Hepatocyte (in vitro differentiated cells): ENCODE results near the gene GPR141. TPM values are rescaled to one million over a fixed set of nuclear protein-coding genes. Genes with fewer than 3 reads are reported as not detected.
"Not testable (repeated sequence)": the region's sequence is repeated elsewhere in the genome, so short reads cannot be mapped to it uniquely, and the experiment has no call there.

Source experiments
- DNase-seq: peaks from one replicate; pipeline ENCODE4 v3.0.0-alpha.2; 2016; ENCODE audit warnings: low spot score
- H2AFZ ChIP-seq: fragments of 200-600 bp; sonication (generic); 2 replicates; pipeline ENCODE4 v1.6.0; 2016; ENCODE audit warnings: antibody characterized with exemption, mild to moderate bottlenecking
- H3K27ac ChIP-seq: fragments of 200-600 bp; sonication (generic); 2 replicates; pipeline ENCODE4 v1.5.1; 2016; ENCODE audit warnings: mild to moderate bottlenecking
- H3K27me3 ChIP-seq: fragments of 200-600 bp; sonication (generic); 2 replicates; pipeline ENCODE4 v1.6.1; 2016
- H3K36me3 ChIP-seq: fragments of 200-600 bp; sonication (generic); replicated peaks from 2 replicates; pipeline ENCODE4 v1.5.1; 2016; ENCODE audit warnings: low read depth; ENCODE audit not compliant: insufficient read depth
- H3K4me1 ChIP-seq: fragments of 200-600 bp; sonication (generic); 2 replicates; pipeline ENCODE4 v1.5.1; 2016; ENCODE audit warnings: mild to moderate bottlenecking, moderate library complexity; ENCODE audit not compliant: insufficient read depth
- H3K4me2 ChIP-seq: fragments of 200-600 bp; sonication (generic); 2 replicates; pipeline ENCODE4 v1.6.0; 2016
- H3K4me3 ChIP-seq: fragments of 200-600 bp; sonication (generic); 2 replicates; pipeline ENCODE4 v1.5.1; 2016; ENCODE audit warnings: mild to moderate bottlenecking
- H3K79me2 ChIP-seq: fragments of 200-600 bp; sonication (generic); 2 replicates; pipeline ENCODE4 v1.6.0; 2017; ENCODE audit warnings: mild to moderate bottlenecking
- H3K9me2 ChIP-seq: fragments of 200-600 bp; sonication (generic); replicated peaks from 2 replicates; pipeline ENCODE4 v1.6.0; 2017; ENCODE audit warnings: mild to moderate bottlenecking; ENCODE audit not compliant: insufficient read depth
- H3K9me3 ChIP-seq: fragments of 200-600 bp; sonication (generic); 2 replicates; pipeline ENCODE4 v1.5.1; 2016; ENCODE audit warnings: low read depth, mild to moderate bottlenecking
- H4K20me1 ChIP-seq: fragments of 200-600 bp; sonication (generic); 2 replicates; pipeline ENCODE4 v1.6.0; 2016; ENCODE audit warnings: mild to moderate bottlenecking; ENCODE audit not compliant: insufficient read depth, poor library complexity, severe bottlenecking
- EZH2 ChIP-seq: fragments of 200-600 bp; sonication (generic); IDR thresholded peaks from 2 replicates; pipeline ENCODE4 v1.6.1; 2016; ENCODE audit warnings: antibody characterized with exemption, mild to moderate bottlenecking, borderline replicate concordance
- EZH2phosphoT487 ChIP-seq: fragments of 200-600 bp; sonication (generic); IDR thresholded peaks from one replicate; pipeline ENCODE4 v1.6.1; 2018; ENCODE audit warnings: antibody characterized with exemption, mild to moderate bottlenecking, low read depth, moderate library complexity; ENCODE audit not compliant: unreplicated experiment, severe bottlenecking
- WGBS: methylation state at CpG from one replicate; pipeline ENCODE4 v1.1.6; 2016; ENCODE audit warnings: low lambda C conversion rate; ENCODE audit errors: missing lambda C conversion rate; 5-methylcytosine and 5-hydroxymethylcytosine counted together
- polyA plus RNA-seq: library from polyadenylated mRNA; unstranded; fragments of >200 nt; fragmentation: Nextera tagmentation; extraction: Ambion mirVana; gene quantifications from 2 replicates; pipeline ENCODE4 v1.2.1, GENCODE V29; 2016
- total RNA-seq: library from RNA; depleted of rRNA; stranded (reverse); fragments of >200 nt; gene quantifications from 2 replicates; pipeline ENCODE4 v1.2.3, GENCODE V29; 2014
- TF ChIP-seq, protein P1 (sequence below): fragments of 200-600 bp; sonication (generic); IDR thresholded peaks from 2 replicates; pipeline ENCODE4 v1.5.1; 2016; ENCODE audit warnings: antibody characterized with exemption, mild to moderate bottlenecking; ENCODE audit not compliant: poor library complexity

Gene GPR141
- total and polyA plus RNA-seq, 2 experiments from 2014 or later, result not detected

DNA sequence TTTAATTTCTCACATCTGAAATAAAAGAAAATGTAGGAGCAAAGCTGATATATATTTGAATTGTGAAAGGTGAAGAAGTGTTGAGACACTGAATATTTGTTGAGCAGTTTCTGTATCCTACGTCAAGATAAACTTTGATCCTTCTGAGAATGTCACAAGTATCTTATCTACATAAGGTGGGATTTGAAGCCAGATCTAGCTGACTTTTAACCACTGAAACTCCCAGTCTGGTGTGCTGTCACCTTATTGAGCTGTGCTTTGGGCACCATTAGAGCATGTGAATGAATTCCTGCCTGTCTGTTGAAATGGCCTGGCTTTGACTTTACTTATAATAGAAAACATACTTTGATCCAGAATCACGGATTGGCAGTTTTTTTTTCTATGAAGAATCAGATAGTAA, 15.2 kb downstream of the GPR141 start:
- no peaks in the 10 kb centered on the region for H3K79me2 ChIP-seq
- no peak overlapping the region for H2AFZ ChIP-seq
- H3K27ac ChIP-seq, result peak overlapping the region; percentile 83
- 45% methylated on average over 2 of the region's 2 CpGs for WGBS
- H3K9me3 ChIP-seq, result no peaks in the 10 kb centered on the region
- no peak overlapping the region for H3K4me2 ChIP-seq
- H3K4me1 ChIP-seq, result no peaks in the 10 kb centered on the region
- H3K27me3 ChIP-seq, result no peaks in the 10 kb centered on the region
- TF ChIP-seq EZH2 (no peak), EZH2phosphoT487 (no peak)
- TF ChIP-seq, protein P1, sequence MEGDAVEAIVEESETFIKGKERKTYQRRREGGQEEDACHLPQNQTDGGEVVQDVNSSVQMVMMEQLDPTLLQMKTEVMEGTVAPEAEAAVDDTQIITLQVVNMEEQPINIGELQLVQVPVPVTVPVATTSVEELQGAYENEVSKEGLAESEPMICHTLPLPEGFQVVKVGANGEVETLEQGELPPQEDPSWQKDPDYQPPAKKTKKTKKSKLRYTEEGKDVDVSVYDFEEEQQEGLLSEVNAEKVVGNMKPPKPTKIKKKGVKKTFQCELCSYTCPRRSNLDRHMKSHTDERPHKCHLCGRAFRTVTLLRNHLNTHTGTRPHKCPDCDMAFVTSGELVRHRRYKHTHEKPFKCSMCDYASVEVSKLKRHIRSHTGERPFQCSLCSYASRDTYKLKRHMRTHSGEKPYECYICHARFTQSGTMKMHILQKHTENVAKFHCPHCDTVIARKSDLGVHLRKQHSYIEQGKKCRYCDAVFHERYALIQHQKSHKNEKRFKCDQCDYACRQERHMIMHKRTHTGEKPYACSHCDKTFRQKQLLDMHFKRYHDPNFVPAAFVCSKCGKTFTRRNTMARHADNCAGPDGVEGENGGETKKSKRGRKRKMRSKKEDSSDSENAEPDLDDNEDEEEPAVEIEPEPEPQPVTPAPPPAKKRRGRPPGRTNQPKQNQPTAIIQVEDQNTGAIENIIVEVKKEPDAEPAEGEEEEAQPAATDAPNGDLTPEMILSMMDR, result no peak
- no peaks in the 10 kb centered on the region for H3K36me3 ChIP-seq
- no peaks in the 10 kb centered on the region for H4K20me1 ChIP-seq
- no peaks in the 10 kb centered on the region for H3K9me2 ChIP-seq
- DNase-seq, result no peak
- H3K4me3 ChIP-seq, result no peak overlapping the region

DNA sequence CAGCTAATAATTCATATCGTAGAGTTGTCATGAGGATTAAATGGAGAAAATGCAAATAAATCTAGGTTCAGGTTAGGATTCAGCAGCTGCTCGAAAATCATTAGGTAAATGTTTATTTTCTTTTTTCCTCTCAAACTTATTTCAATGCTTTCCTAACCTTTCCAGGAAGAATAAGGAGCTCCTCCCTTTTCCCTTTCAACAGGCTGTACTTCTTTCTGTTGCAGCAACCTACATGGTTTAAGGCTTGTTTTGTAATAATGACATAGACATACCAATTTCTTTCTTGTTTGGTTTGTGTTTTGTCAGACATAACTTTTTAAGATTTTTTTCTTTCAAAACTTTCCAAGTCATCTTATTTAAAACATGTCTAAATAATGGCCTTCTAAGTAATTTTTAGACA, 18.2 kb downstream of the GPR141 start:
- no peak overlapping the region for H3K4me2 ChIP-seq
- 66% methylated on average over 2 of the region's 2 CpGs for WGBS
- no peaks in the 10 kb centered on the region for H3K79me2 ChIP-seq

DNA sequence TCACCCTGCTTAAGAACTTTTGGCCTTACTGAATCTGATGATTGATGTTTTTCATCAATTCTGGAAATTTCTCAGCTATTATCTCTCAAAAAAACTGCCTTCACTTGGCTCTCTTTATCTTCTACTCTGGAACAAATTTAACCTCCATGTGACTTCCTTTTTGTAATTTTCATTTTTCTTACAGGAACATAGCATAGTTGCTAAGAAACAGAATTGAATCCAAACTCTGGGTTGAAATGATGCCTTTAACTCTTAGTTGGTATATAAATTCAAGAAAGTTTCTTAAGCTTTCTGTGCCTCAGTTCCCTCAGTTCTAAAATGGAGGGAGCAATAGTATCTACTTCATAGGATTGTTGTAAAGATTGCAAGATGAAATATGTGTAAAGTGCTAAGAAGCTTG, 19.8 kb downstream of the GPR141 start:
- Histone ChIP-seq H3K9me2 (no peaks in the 10 kb centered on the region), H3K79me2 (no peaks in the 10 kb centered on the region), H3K36me3 (no peaks in the 10 kb centered on the region), H3K4me3 (no peak overlapping the region), H3K4me2 (no peak overlapping the region), H4K20me1 (no peaks in the 10 kb centered on the region), H3K9me3 (no peaks in the 10 kb centered on the region), H2AFZ (no peak overlapping the region), H3K4me1 (no peaks in the 10 kb centered on the region), H3K27me3 (no peaks in the 10 kb centered on the region), H3K27ac (no peak overlapping the region)
- DNase-seq, result no peak
- TF ChIP-seq, protein P1, result no peak
- TF ChIP-seq EZH2phosphoT487 (no peak), EZH2 (no peak)

More for the DNA sequence above, 18.2 kb downstream of the GPR141 start:
- no peaks in the 10 kb centered on the region for H3K9me3 ChIP-seq
- H4K20me1 ChIP-seq, result no peaks in the 10 kb centered on the region
- DNase-seq, result no peak
- no peaks in the 10 kb centered on the region for H3K36me3 ChIP-seq
- TF ChIP-seq, protein P1, result no peak
- TF ChIP-seq EZH2phosphoT487, result no peak
- H3K4me3 ChIP-seq, result no peak overlapping the region
- H3K27me3 ChIP-seq, result no peaks in the 10 kb centered on the region
- H3K4me1 ChIP-seq, result no peaks in the 10 kb centered on the region
- no peak overlapping the region for H2AFZ ChIP-seq
- H3K27ac ChIP-seq, result no peak overlapping the region
- H3K9me2 ChIP-seq, result no peaks in the 10 kb centered on the region

DNA sequence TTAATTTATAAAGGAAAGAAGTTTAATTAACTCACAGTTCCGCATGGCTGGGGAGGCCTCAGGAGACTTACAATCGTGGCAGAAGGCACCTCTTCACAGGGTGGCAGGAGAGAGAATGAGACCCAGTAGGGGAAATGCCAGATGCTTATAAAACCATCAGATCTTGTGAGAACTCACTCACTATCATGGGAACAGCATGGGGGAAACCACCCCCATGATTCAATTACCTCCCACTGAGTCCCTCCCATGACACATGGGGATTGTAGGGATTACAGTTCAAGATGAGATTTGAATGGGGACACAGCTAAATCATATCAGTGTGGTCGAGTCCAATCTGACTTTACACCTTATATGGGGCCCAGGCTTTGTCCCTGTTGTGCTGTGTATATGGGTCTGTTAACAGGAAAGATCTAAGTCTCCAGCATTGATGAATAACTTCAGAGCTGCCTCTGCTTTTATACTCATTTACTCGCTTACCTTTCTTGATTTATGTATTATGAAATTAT, 20.8 kb downstream of the GPR141 start:
- H3K4me1 ChIP-seq, H3K9me3 ChIP-seq, H3K4me3 ChIP-seq, H3K4me2 ChIP-seq, H3K36me3 ChIP-seq, H3K79me2 ChIP-seq, H3K27me3 ChIP-seq, DNase-seq, H2AFZ ChIP-seq, H3K9me2 ChIP-seq, H4K20me1 ChIP-seq, H3K27ac ChIP-seq: not testable (repeated sequence)
- 63% methylated on average over 4 of the region's 4 CpGs for WGBS
